Erythroblast (primary cell): Measurements from ENCODE around the gene NANP.

Experiments used
- GATA1 ChIP-seq: IDR thresholded peaks from 2 replicates; pipeline ENCODE4 v1.6.1; 2011; ENCODE audit warnings: low read depth, mild to moderate bottlenecking, control low read depth, low read length, moderate library complexity
- POLR2A ChIP-seq: IDR thresholded peaks from 2 replicates; pipeline ENCODE4 v1.6.1; 2011; ENCODE audit warnings: mild to moderate bottlenecking, low read length

GRCh38 chr20:25586877-25587276, 36.9 kb downstream of the NANP start:
- TF ChIP-seq POLR2A (no peak), GATA1 (no peak)
